Ammon's horn (tissue), 1 donor: Measurements from ENCODE around the gene PLA2G4A.
A peak's percentile ranks its signal among the peaks of the same experiment; 100 is the strongest.
"Not testable (repeated sequence)": the region's sequence is repeated elsewhere in the genome, so short reads cannot be mapped to it uniquely, and the experiment has no call there.

ENCODE experiments used
- DNase-seq: peaks from one replicate; pipeline ENCODE4 v3.0.0-alpha.2; 2016; ENCODE audit warnings: low spot score

Gene PLA2G4A

GRCh38 chr1:186875896-186876835 is 47.4 kb downstream of the PLA2G4A start:
- DNase-seq, result no peak

- no peak for DNase-seq
Measured at GRCh38 chr1:186878356-186878755, 49.6 kb downstream of the PLA2G4A start.

GRCh38 chr1:186880982-186881381 is 52.2 kb downstream of the PLA2G4A start:
- DNase-seq, result no peak

- DNase-seq, result no peak
Measured at GRCh38 chr1:186882372-186883134, 53.8 kb downstream of the PLA2G4A start.

GRCh38 chr1:186884251-186884650 is 55.5 kb downstream of the PLA2G4A start:
- DNase-seq, result no peak

GRCh38 chr1:186887203-186887602 is 58.5 kb downstream of the PLA2G4A start:
- no peak for DNase-seq

- no peak for DNase-seq
Measured at GRCh38 chr1:186888367-186888766, 59.6 kb downstream of the PLA2G4A start.

GRCh38 chr1:186892936-186893335 is 64.2 kb downstream of the PLA2G4A start:
- DNase-seq, result no peak

GRCh38 chr1:186894415-186894814 is 65.7 kb downstream of the PLA2G4A start:
- no peak for DNase-seq

- DNase-seq, result no peak
Measured at GRCh38 chr1:186896211-186896610, 67.5 kb downstream of the PLA2G4A start.

- no peak for DNase-seq
Measured at GRCh38 chr1:186897008-186897407, 68.3 kb downstream of the PLA2G4A start.

- DNase-seq, result no peak
Measured at GRCh38 chr1:186899577-186899976, 70.8 kb downstream of the PLA2G4A start.

- DNase-seq, result no peak
Measured at GRCh38 chr1:186899977-186900376, 71.2 kb downstream of the PLA2G4A start.

- DNase-seq, result no peak
Measured at GRCh38 chr1:186900539-186901237, 71.9 kb downstream of the PLA2G4A start.

- DNase-seq, result no peak
Measured at GRCh38 chr1:186901631-186902030, 72.9 kb downstream of the PLA2G4A start.

GRCh38 chr1:186903374-186904136 is 74.8 kb downstream of the PLA2G4A start:
- DNase-seq, result no peak

GRCh38 chr1:186904361-186904760 is 75.6 kb downstream of the PLA2G4A start:
- DNase-seq, result peak; percentile 18

GRCh38 chr1:186905561-186905960 is 76.8 kb downstream of the PLA2G4A start:
- no peak for DNase-seq

GRCh38 chr1:186915555-186915954 is 86.8 kb downstream of the PLA2G4A start:
- DNase-seq, result no peak

- DNase-seq, result not testable (repeated sequence)
Measured at GRCh38 chr1:186917106-186917786, 88.5 kb downstream of the PLA2G4A start.

GRCh38 chr1:186921386-186921785 is 92.6 kb downstream of the PLA2G4A start:
- not testable (repeated sequence) for DNase-seq
